Natural killer cell (primary cell): ENCODE results near the gene MRPL28. TPM values are rescaled to one million over a fixed set of nuclear protein-coding genes. Genes with fewer than 3 reads are reported as not detected.
"Not testable (repeated sequence)": the region's sequence is repeated elsewhere in the genome, so short reads cannot be mapped to it uniquely, and the experiment has no call there.

Source experiments
- ATAC-seq, 3 donors: fragments of 150-1000 bp in 2 of 3; fragments of 200-7000 bp in 1 of 3; cut with Tn5 transposase; 1 replicate in 1 of 3; 2 replicates in 2 of 3; pipeline ENCODE4 v1.10.0; 2021; ENCODE audit warnings: mild to moderate bottlenecking in 2 of 3, moderate library complexity in 2 of 3
- DNase-seq, 2 donors: peaks; one replicate each; pipeline versions ENCODE4 v3.0.0 to v3.0.0-alpha.2; 2013 to 2021; ENCODE audit warnings: mixed read lengths in 1 of 2
- H3K27ac ChIP-seq: one replicate; pipeline ENCODE4 v1.5.1; 2013; ENCODE audit warnings: mild to moderate bottlenecking, low read length
- H3K27me3 ChIP-seq: one replicate; pipeline ENCODE4 v1.6.1; 2013; ENCODE audit warnings: low read length; ENCODE audit not compliant: control insufficient read depth, insufficient read depth
- H3K36me3 ChIP-seq: one replicate; pipeline ENCODE4 v1.6.1; 2013; ENCODE audit warnings: low read length; ENCODE audit not compliant: control insufficient read depth, insufficient read depth
- H3K4me1 ChIP-seq: one replicate; pipeline ENCODE4 v1.6.1; 2013; ENCODE audit warnings: low read length; ENCODE audit not compliant: control insufficient read depth, insufficient read depth
- H3K4me3 ChIP-seq: one replicate; pipeline ENCODE4 v1.5.1; 2013; ENCODE audit warnings: low read length
- H3K9me3 ChIP-seq: one replicate; pipeline ENCODE4 v1.6.1; 2013; ENCODE audit warnings: low read length; ENCODE audit not compliant: control insufficient read depth, insufficient read depth
- H3K27ac Mint-ChIP-seq, 2 donors: one replicate each; pipeline ENCODE4 v1.8.0; 2022; ENCODE audit warnings: mild to moderate bottlenecking in 2 of 2, mixed read lengths in 2 of 2, moderate library complexity in 1 of 2
- H3K27me3 Mint-ChIP-seq, 2 donors: one replicate each; pipeline ENCODE4 v1.8.0; 2022; ENCODE audit warnings: low read depth in 2 of 2, mixed read lengths in 2 of 2
- H3K36me3 Mint-ChIP-seq: one replicate; pipeline ENCODE4 v1.8.0; 2022; ENCODE audit warnings: mixed read lengths
- H3K4me1 Mint-ChIP-seq, 2 donors: one replicate each; pipeline ENCODE4 v1.8.0; 2022; ENCODE audit warnings: mixed read lengths in 2 of 2
- H3K4me3 Mint-ChIP-seq: one replicate; pipeline ENCODE4 v1.8.0; 2022; ENCODE audit warnings: mild to moderate bottlenecking, moderate library complexity, mixed read lengths
- H3K9me3 Mint-ChIP-seq, 2 donors: one replicate each; pipeline ENCODE4 v1.8.0; 2022; ENCODE audit warnings: mixed read lengths in 2 of 2
- CTCF ChIP-seq: fragments of 200-600 bp; IDR thresholded peaks from one replicate; pipeline ENCODE4 v1.8.0; 2022; ENCODE audit warnings: antibody characterized with exemption
- WGBS: methylation state at CpG from one replicate; pipeline ENCODE4 v1.1.7; 2013; ENCODE audit warnings: missing lambda C conversion rate; ENCODE audit not compliant: insufficient coverage; 5-methylcytosine and 5-hydroxymethylcytosine counted together
- intact Hi-C: fragments of 100-400 bp; cut with micrococcal nuclease; formaldehyde crosslinking; loops from one replicate; pipeline ENCODE4 v1.14.2; 2022
- total RNA-seq, 4 donors: library from RNA; stranded (reverse); fragments of 120-200 nt in 1 of 4; gene quantifications; one replicate each; pipeline versions ENCODE4 v1.2.3 to v1.2.4, GENCODE V29; 2013 to 2022

Gene MRPL28
- total RNA-seq, 3 donors from 2014 or later (not counting 1 experiment from before 2014, with no cell fraction given), result 33.9 to 38.9 (median 37.5) TPM

- peaks cover 21 to 26% of the 10 kb centered on the region in 2 donors for H3K4me1 Mint-ChIP-seq
- ATAC-seq (peak; percentile 43 to 79 (median 63)), DNase-seq (peak; percentile 61 to 62)
- no peaks in the 10 kb centered on the region for H3K27me3 ChIP-seq
- intact Hi-C loops, result loop anchor here (1.0 to 5.0 kb wide), 6 partner anchors 9 to 270 kb away; partner anchors contain the start of genes CAPN15, DECR2 and RAB11FIP3
- peaks cover 9% of the 10 kb centered on the region for H3K9me3 ChIP-seq
- no peaks in the 10 kb centered on the region for H3K36me3 Mint-ChIP-seq
- H3K4me1 ChIP-seq, result peaks cover 28% of the 10 kb centered on the region
- H3K27ac ChIP-seq, result peak overlapping the region; percentile 62
- H3K4me3 Mint-ChIP-seq, result peak overlapping the region; percentile 57
- no peaks in the 10 kb centered on the region for H3K9me3 Mint-ChIP-seq
- peak; percentile 46 for TF ChIP-seq CTCF
- H3K27me3 Mint-ChIP-seq, result no peaks in the 10 kb centered on the region
- no peaks in the 10 kb centered on the region for H3K36me3 ChIP-seq
- 54% methylated on average over 7 of the region's 7 CpGs for WGBS
- no peak overlapping the region for H3K4me3 ChIP-seq
- H3K27ac Mint-ChIP-seq, result peak overlapping the region; percentile 85 to 91
Observed at GRCh38 chr16:392450-393030, 22.2 kb upstream of the MRPL28 start.

GRCh38 chr16:391885-392335, 21.6 kb upstream of the MRPL28 start:
- peak overlapping the region; percentile 57 for H3K4me3 Mint-ChIP-seq

GRCh38 chr16:389352-389751, 19.0 kb upstream of the MRPL28 start:
- Mint-ChIP-seq H3K27ac (no peak overlapping the region), H3K36me3 (no peaks in the 10 kb centered on the region), H3K9me3 (no peaks in the 10 kb centered on the region), H3K27me3 (no peaks in the 10 kb centered on the region), H3K4me1 (peaks cover 13 to 16% of the 10 kb centered on the region in 2 donors), H3K4me3 (no peak overlapping the region)
- no peak for TF ChIP-seq CTCF
- no peaks in the 10 kb centered on the region for H3K27me3 ChIP-seq
- intact Hi-C loops, result no loop called here
- DNase-seq (no peak), ATAC-seq (no peak)
- H3K4me3 ChIP-seq, result no peak overlapping the region
- peaks cover 22% of the 10 kb centered on the region for H3K4me1 ChIP-seq
- H3K36me3 ChIP-seq, result no peaks in the 10 kb centered on the region
- H3K27ac ChIP-seq, result no peak overlapping the region
- H3K9me3 ChIP-seq, result peaks cover 9% of the 10 kb centered on the region
- 88% methylated on average over 10 of the region's 10 CpGs for WGBS

More at GRCh38 chr16:391885-392335, 21.6 kb upstream of the MRPL28 start:
- H3K27ac Mint-ChIP-seq, result peak overlapping the region; percentile 85 to 91
- DNase-seq, result peak; percentile 85 to 92
- H3K36me3 ChIP-seq, result no peaks in the 10 kb centered on the region
- H3K4me1 Mint-ChIP-seq, result peaks cover 21 to 25% of the 10 kb centered on the region in 2 donors
- H3K9me3 Mint-ChIP-seq, result no peaks in the 10 kb centered on the region
- peaks cover 9% of the 10 kb centered on the region for H3K9me3 ChIP-seq
- peaks cover 28% of the 10 kb centered on the region for H3K4me1 ChIP-seq
- H3K27ac ChIP-seq, result peak overlapping the region; percentile 62
- 38% methylated on average over 7 of the region's 7 CpGs for WGBS
- H3K27me3 ChIP-seq, result no peaks in the 10 kb centered on the region
- ATAC-seq, result peak; percentile 84 to 95 (median 91)
- H3K36me3 Mint-ChIP-seq, result no peaks in the 10 kb centered on the region
- intact Hi-C loops, result loop anchor here (1.0 to 5.0 kb wide), 6 partner anchors 9 to 270 kb away; partner anchors contain the start of genes CAPN15, DECR2 and RAB11FIP3
- peak; percentile 92 for TF ChIP-seq CTCF
- H3K27me3 Mint-ChIP-seq, result no peaks in the 10 kb centered on the region
- H3K4me3 ChIP-seq, result no peak overlapping the region

GRCh38 chr16:387761-388666, 17.7 kb upstream of the MRPL28 start:
- H3K4me1 Mint-ChIP-seq, result peaks cover 18 to 21% of the 10 kb centered on the region in 2 donors
- not testable (repeated sequence) for H3K27ac ChIP-seq

More at GRCh38 chr16:387761-388666, 17.7 kb upstream of the MRPL28 start:
- H3K27me3 Mint-ChIP-seq, H3K36me3 ChIP-seq, H3K27me3 ChIP-seq, H3K9me3 Mint-ChIP-seq, H3K4me3 ChIP-seq, ATAC-seq, H3K36me3 Mint-ChIP-seq, DNase-seq, intact Hi-C loops, H3K9me3 ChIP-seq, H3K4me3 Mint-ChIP-seq: not testable (repeated sequence)
- WGBS, result 95% methylated on average over 18 of the region's 20 CpGs
- peaks cover 32% of the 10 kb centered on the region for H3K4me1 ChIP-seq
- peak overlapping the region in 1 of 2 donors; percentile 39 for H3K27ac Mint-ChIP-seq
